ENCODE measurements around the gene AADACL3.
"Not testable (repeated sequence)": the region's sequence is repeated elsewhere in the genome, so short reads cannot be mapped to it uniquely, and the experiment has no call there.

Gene AADACL3

DNA sequence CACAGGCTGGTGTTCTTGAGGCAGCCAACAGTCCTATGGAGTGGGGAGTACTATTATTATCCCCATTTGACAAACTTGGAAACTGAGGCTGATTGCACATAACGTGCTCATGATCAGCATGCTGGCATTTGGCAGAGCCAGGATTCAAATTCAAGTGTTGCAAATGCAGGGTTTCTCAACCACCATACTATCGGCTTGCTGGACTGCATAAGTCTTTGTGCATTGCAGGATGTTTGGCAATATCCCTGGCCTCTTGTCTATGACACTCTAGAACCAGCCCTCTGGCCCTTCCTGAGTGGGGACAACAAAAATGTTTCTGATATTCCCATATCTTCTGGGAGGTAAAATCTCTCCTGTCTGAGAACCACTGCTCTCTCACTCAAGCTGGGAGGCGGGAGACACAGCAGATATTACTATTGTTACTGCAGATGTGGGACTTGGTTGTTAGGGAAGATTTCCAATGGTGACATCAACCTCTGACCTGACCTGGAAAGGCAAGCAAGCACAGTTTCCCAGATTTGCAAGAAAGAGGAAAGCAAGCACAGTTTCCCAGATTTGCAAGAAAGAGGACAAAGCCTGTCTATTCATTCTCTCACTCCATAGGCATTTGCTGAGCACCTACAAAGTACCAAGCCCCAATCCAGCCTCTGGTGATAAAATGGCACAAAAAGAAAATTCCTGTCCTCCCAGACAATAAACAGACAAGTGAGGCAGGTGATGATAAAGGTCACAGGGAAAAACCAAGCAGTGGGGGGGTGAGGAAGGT lies 1.0 kb upstream of the AADACL3 start:
- DNase-seq = no peak

DNA sequence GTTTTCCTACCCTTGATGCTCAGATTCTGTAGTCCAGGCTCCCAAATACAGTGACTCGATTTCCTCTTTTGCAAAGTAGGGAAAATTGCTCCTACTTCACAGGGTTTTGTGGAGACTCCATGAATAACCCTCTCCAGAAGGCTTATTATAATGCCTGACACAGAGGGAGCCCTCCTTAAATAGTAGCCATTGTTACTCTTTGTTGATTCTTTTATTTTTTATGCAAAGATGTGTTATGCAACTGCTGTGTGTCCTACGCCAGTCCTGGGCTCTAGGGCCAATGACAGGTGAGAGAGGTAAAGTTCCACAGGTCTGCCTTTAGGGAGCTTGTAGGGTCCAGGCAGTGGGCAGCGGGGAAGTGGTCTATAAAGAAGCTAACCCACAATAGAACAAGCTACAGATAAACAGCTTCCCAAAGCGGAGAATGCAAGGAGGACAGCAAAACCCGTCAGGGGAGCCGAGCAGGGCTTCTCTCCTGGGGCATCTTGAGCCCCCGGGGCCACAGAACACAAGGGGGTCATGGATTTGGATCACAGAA lies 1.5 kb downstream of the AADACL3 start:
- no peak for DNase-seq

DNA sequence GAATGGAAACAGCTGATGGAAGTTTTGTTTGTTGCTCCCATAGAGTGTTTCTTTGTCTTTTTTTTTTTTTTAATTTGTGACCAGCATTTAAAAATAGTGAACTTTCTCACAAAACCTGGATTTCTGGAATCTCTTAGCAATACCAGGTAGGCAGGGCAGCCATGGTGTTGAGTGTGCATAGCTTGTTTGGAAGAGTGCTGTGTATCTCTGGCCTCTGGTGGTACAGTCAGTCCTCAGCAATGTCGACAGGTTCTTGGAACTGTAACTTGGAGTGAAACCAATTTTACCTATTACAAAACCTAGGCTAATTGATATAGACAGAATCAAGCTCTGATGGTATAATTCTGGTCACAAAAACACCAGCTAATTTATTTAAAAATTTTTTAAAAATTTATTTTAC lies 6.7 kb downstream of the AADACL3 start:
- DNase-seq = no peak

DNA sequence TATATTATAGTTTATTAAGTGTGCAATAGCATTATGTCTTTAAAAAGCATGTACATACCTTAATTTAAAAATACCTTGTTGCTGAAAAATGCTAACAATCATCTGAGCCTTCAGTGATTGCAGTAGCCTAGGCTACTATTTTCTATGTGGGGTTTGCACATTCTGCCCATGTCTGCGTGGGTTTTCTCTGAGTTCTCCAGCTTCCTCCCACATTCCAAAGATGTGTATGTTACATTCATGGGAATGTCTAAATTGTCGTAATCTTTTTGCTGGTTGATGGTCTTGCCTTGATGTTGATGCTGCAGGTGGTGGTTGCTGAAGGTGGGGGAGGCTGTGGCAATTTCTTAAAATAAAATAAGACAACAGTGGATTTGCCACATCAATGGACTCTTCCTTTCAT lies 12.5 kb downstream of the AADACL3 start:
- no peak for DNase-seq

DNA sequence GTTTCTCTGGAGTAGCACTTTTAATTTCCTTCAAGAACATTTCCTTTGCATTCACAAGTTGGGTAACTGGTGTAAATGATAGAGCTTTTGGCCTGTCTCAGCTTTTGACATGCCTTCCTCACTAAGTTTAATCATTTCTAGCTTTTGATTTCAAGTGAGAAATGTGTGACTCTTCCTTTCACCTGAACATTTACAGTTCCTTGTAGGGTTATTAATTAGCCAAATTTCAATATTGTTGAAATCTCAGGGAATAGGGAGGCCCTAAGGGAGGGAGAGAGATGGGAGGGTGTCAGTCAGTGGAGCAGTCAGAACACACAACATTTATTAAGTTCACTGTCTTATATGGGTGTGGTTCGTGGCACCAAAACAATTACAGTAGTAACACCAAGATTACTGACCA lies 14.2 kb downstream of the AADACL3 start:
- no peak for DNase-seq

DNA sequence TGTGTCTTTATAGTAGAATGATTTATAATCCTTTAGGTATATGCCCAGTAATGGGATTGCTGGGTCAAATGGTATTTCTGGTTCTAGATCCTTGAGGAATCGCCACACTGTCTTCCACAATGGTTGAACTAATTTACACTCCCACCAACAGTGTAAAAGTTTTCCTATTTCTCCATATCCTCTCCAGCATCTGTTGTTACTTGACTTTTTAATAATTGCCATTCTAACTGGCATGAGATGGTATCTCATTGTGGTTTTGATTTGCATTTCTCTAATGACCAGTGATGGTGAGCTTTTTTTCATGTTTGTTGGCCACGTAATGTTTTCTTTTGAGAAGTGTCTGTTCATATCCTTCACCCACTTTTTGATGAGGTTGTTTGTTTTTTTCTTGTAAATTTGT lies 15.2 kb downstream of the AADACL3 start:
- DNase-seq = not testable (repeated sequence)

DNA sequence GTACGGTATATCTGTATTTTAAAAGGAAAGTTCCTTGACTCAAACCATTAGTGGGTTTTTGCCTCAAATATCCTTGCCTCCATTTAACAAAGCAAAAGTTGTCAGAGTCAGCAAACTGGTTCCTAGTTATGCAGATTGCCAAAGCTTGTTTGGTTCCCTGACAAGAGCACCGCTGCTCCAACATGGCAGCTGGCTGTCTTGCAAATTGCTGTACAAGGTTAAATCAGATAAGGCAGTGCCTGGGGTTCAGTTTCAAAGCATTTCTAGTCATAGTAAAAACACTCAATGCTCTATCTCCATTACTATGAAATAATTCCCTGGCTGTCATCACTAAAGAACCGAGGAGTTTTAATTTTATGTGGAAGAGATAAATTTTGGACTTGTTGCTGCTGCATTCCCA lies 18.7 kb downstream of the AADACL3 start:
- no peak for DNase-seq

DNA sequence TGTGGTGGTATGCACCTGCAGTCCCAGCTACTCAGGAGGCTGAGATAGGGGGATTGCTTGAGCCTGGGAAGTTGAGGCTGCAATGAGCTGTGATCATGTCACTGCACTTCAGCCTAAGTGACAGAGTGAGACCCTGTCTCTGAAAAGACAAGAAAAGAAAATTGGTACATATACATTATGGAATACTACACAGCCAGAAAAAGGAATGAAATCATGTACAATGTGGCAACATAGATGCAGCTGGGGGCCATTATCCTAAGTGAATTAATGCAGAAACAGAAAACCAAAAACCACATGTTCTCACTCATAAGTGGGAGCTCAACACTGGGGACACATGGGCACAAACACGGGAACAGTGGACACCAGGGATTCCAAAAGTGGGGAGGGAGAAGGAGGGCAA lies 23.0 kb downstream of the AADACL3 start:
- DNase-seq = no peak

DNA sequence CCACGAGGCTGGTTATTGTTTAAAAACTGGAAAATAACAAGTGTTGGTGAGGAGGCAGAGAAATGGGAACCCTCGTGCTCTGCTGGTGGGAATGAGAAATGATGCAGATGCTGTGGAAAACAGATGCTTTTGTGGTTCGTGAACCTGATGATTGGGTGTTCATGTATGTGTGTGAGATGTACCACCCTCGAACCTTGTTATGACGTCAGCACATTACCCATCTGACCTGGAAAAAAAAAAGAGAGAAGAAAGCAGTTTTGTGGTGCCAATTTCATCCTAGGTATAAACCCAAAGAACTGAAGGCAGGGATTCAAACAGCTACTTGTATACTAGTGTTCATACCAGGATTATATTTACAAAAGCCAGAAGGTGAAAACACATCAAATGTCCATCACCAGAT lies 23.7 kb downstream of the AADACL3 start:
- DNase-seq = no peak

DNA sequence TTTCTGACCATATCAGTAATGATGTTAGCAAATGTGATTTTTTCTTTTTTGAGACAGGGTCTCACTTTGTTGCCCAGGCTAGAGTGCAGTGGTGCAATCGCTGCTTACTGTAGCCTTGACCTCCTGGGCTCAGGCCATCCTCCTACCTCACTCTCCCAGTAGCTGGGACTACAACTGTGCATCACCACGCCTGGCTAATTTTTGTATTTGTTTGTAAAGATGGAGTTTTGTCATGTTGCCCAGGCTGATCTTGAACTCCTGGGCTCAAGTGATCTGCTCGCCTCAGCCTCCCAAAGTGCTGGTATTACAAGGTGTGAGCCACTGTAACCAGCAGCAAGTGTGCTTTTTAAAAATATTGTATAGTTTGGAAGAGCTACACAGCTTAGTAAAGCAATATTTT lies 26.0 kb downstream of the AADACL3 start:
- DNase-seq = no peak

DNA sequence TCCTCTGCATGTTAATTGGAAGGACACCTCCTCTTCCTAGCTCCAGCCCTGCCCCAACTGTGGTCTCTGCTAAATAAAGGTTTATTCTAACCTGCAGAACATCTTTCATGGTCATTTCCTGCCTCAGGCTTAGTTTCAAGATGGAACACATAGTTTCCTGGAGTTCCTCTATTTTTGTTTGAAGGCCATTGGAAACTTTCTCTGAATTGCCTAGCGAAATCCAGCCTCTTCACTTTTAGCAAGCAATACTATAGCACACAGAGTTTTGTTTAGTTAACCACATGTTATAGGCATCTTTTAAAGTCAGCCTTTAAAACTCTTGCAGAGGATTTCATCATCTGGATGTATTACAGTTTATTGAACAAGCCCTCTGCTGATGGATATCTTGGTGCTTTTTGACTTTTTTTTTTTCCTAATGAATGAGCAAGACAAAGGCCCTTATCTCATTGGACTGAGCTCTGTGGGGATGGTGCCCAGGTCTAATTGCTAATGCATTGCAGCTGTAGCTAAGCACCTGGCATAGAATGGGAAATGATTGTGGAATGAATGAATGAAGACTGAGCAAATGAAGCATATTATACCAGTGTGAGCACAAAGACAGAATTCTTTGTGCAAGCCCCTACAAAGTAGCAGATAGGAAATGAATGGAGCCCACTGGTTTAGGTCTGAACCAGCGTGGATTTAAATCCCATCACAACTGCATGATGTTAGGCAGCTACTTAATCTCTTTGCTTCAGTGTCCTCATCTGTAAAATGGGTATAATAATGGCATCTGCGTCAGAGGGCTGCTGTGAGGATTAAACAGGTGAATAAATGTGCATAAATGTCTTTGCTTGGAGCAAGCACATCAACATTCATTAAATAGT lies 29.4 kb downstream of the AADACL3 start:
- DNase-seq = no peak

DNA sequence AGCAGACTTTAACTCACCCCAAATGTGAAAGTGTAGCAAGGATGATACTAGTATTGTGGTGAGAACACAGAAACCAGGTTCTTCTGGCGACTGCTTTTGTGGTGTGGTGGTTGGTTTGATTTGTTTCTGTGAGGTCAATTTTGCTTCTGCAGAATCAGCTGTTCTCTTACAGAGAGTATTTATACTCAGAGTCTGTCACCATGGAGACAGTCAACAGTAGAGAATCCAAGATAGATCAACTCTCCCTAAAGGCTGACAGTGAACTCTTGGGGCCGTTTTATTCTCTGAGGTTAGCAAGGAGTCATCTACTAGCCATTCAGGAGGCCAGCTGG lies 30.0 kb downstream of the AADACL3 start, which contains the start of gene CFAP107:
TSS of gene CFAP107 (plus strand) at position 209 of the 332 bp plus-strand sequence. CDS start 231 bp downstream, outside the sequence.
- no peak for DNase-seq

DNA sequence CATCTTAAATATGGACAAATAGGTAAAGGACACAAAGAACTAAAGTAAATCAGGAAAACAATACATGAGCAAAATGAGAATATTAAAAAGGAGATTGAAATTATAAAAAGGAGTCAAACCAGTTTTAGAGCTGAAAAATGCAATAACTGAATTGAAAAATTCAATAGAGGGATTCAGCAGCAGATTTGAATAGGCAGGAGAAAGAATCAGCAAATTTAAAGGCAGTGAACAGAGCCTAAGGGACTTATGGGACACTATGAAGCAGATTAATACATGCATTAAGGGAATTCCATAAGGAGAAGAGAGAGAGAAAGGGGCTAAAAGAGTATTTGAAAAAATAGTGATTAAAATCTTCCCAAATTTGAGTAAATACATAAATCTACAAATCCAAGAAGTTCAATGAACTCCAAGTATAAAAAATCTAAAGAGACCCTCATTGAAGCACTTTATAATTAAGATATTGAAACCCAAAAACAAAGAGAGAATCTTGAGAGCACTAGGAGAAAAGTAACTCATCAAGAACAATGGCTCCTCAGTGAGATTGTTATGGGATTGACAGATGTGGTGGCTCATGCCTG lies 33.0 kb downstream of the AADACL3 start:
- no peak for DNase-seq

DNA sequence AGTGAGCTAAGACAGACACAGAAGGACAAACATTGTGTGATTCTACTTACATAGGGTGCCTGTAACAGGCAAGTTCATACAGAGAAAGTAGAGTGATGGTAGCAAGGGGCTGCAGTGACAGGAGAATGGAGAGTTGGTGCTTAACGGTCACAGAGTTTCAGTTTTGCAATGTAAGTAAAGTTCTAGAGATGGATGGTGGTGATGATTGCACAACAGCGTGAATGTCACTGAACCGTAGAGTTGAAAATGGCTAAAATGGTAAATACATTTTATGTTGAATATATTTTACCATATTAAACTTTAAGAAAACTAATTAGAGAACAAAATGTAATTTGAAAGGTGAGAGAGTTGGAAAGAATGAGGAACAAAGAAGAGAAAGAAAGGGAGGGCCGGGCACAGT lies 38.8 kb downstream of the AADACL3 start:
- DNase-seq = no peak

DNA sequence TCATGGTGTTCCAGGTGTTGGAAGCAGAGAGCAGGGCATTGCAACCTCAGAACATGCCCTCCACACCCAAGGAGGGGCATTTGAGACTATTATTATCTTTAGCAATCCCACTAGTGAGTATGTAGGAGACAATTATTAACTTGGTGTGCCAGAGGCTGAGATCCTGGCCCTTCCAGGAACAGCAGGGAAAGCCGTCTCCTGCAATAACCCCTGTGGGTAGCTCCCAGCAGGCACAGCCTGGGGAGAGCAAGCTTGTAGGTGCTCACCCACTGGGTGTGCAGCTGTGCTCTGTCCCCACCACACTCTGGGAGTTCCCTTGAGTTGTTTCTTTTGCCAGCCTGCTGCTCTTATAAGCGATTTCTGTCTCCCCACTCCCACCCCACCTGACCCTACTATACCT lies 40.4 kb downstream of the AADACL3 start:
- DNase-seq = no peak

DNA sequence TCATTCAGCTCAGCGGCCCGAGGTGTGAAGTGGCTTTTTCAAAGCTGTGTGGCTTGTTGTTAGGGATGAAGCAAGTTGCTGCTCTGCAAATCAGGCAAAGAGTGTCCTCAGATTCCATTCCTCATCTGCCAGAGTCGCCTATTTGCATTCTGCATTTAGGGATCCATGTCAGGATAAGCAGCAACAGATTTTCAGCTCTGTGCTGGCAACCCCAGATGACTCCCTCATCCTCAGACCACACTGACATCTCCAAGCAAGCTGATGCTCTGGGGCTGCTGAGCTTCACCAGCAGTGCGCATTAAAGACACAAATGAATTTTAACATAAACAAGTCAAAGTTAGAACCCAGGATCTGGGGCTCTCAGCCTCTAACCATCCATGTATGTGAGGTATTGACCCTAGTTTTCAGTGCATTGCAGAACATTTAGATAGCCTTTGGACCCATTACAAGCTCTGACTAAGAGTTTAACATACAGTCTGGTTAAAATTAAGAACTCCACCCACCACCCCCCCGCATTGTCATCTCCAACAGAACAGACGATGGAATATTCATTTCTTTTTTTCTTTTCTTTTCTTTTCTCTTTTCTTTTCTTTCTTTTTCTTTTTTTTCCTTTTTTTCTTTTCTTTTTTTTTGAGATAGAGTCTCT lies 41.0 kb downstream of the AADACL3 start:
- DNase-seq = no peak

DNA sequence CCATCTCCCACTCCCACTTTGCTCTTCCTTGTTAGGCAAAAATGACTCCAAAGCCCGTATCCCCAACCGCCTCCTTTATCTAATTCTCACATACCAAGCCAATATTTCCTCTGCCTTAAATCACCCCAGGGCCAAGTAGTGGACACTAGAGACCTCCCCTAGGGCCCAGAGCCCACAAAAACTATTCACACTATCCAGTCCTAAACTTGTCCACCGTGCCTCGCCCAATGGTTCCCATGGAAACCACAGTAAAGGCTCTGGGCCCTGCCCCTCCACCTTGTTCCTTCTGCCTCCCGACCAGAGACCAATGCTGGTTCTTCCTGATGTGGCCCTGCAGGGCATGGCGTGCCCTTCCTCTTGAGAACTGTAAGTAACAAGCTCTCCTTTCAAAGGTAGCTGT lies 41.9 kb downstream of the AADACL3 start:
- no peak for DNase-seq

DNA sequence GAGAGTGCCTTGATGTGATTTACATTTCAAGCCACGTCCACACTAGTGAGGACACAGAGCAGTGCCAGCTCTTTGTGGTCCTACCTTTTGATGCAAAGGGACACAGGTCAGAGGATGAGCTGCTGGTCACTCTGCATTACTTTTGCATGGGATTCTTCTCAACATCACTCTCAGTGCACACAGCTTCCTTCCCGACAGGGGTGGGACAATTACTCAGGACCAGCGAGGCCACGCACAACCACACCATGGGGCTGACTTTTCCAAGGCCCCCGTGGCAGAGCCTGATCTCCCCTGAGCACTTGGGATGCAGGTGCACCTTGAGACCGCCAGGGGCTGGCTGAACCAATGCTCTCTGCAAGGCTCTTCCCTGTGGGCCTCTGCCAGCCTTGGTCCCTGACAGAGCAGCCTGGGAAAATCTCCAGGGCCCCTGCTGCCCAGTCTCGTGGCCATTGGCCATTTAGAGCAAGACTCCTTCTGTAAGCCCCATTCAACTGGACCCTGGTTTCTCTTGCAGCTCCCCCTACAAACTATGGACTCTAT lies 44.4 kb downstream of the AADACL3 start:
- no peak for DNase-seq

DNA sequence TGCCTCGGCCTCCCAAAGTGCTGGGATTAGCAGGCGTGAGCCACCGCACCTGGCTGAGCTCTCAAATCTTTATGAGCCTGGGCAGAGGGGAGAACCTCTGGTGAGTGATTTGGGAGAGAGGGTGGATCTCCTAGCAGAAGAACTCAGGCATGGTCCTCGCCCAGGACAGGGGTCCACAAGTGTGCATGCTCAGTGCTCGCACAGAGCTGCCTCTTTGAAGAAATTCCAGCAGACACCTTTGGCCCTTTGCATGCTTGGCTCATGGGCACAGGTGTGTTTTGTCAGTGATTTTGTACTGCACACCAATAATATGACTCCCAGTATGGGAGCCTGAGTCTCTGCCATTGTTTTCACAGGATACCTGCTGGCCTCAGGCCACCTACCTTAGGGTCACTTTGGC lies 45.9 kb downstream of the AADACL3 start:
- no peak for DNase-seq

DNA sequence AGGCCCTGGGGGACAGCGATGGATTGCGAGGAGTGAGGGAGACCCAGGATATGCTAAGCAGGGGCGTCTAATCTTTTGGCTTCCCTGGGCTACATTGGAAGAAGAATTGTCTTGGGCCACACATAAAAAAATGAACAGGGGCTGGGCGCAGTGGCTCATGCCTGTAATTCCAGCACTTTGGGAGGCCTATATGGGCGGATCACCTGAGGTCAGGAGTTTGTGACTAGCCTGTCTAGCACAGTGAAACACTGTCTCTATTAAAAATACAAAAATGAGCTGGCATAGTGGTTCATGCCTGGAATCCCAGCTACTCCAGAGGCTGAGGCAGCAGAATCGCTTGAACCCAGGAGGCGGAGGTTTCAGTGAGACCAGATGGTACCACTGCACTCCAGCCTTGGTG lies 46.9 kb downstream of the AADACL3 start:
- no peak for DNase-seq

DNA sequence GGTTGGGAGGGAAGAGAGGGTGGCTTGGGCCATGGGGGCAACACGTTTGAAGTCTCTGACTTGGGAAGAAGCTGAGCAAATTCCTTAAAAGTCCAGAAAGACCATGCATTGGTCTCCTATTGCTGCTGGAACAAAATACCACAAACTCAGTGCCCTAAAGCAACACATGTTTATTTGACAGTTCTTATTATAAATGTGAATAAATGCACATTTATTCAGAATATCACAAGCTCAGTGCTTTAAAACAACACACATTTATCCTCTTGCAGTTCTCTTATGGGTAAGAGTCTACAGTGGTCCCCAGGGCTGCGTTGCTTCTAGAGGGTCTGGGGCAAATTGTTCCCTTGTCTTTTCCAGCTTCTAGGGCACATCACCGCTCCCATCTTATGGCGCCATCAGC lies 47.6 kb downstream of the AADACL3 start:
- no peak for DNase-seq

DNA sequence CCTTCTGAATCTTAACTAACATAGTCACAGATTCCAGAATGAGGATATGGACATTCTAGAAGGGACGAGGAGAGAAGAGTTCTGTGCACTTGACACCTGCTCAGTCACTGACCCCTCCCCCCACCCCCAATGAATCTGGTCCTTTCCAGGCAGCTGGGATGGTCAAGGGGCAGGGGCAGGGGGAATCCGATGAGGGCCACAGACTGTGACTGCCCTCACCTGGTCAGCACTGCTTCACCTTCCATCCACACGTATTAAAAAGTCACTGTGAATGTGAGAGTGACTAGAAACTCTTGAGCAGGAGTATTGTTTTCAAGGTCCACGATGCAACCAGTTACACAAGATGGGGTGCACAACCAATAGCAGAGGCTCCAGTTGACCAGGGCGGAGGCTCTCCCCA lies 48.1 kb downstream of the AADACL3 start:
- DNase-seq = no peak

DNA sequence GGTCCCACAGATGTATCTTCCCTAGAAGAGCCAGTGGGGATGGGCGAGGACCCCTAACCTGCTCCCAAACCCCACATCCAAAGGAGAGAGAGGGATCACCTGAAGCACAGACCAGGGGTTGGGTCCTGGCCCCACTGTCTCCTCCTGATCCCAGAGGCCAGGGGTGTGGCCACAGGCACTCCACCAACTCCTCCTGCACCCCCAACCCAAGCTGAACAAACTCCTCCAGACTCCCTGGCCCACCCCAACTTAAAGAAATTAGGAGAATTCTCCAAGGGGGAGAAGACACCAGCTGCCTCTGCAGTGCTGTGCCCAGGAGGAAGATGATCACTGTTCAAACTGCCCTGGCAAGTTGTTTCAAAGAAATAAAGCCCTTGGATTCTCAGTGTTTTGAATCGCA lies 53.1 kb downstream of the AADACL3 start:
- no peak for DNase-seq

All from CD4-positive, alpha-beta T cell treated with Interleukin-21 for 1 hour (primary cell).